ENCODE results near the gene PLOD1.

DNA sequence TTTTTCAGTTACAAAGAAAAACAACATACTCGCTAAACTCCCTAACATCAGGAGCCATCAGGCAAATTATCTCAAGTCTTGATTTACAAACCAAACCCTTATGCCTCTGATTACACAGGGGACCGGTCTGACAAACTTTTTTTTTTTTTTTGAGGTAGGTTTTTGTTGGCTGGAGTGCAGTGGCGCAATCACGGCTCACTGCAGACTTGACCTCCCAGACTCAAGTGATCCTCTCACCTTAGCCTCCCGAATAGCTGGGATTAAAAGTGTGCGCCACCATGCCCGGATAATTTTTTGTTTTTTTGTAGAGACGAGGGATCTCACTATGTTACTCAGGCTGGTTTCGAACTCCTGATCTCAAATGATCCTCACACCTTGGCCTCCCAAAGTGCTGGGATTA, 81.0 kb downstream of the PLOD1 start:
- TF ChIP-seq ZC3H10 (CRISPR knock-in tag; IDR thresholded peaks at IDR 0.05) (no peak), ZFP30 (CRISPR knock-in tag; IDR thresholded peaks at IDR 0.05) (no peak), BACH2 (CRISPR knock-in tag; IDR thresholded peaks at IDR 0.05; ENCODE audit: borderline replicate concordance) (no peak), RARB (CRISPR knock-in tag; IDR thresholded peaks at IDR 0.05) (no peak), ZNF565 (CRISPR knock-in tag; conservative IDR thresholded peaks at IDR 0.05; ENCODE audit: low read depth) (no peak)

Measured in SK-N-SH treated with all-trans-retinoic acid at 6 μM for 48 hours (cell line).